NCI-H2107 treated with DMSO at 0.1 percent for 48 hours (cell line): ENCODE data around the gene OPN4.
A peak's percentile ranks its signal among the peaks of the same experiment; 100 is the strongest.

Experiments used
- DNase-seq: peaks from one replicate; lab custom pipeline; 2025; ENCODE audit not compliant: unreplicated experiment; lab: John Stamatoyannopoulos, UW

OPN4 gene

DNA sequence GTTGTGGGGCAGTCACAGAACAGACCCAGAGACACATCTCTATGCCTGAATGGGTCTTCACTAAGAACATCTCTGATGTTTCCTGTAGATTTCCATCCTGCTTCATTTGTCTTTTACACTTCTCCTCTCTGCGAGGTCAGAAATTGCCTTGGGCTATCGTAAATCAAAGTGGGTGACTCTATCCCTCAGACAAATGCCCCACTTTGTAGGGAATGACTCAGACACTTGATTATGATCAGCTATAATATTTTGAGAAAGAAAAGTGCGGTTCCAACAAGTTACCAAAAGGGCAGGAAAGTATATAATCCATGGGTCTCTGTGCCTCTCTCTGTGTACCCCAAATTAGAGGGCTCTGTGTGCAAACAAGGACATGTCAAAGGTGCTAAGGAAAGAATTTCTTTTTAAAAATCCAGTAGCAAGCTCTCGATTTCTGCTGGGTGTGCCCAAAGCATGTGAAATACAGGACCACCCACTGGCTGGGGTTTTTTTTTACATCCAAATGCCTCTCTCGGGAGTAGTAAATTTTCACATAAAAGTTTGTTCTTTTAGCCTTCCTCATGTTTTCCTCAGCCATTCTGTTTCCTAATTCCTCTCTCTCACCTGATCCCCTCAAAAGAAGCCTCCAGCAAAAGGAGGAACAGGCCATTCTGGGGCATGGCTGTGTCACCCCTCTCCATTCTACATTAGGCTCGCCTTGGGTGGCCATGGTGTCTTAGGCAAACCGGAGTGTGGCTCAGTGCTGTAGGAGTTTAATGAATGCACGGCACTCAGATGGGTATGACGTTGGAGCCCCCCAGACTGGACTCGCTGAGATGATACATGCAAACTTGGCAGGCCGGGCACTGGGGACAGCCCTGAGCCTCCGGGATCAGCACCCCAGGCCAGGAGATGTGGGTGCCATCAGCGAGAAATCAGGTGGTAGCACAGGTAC, 6.3 kb upstream of the OPN4 start:
- no peak for DNase-seq

DNA sequence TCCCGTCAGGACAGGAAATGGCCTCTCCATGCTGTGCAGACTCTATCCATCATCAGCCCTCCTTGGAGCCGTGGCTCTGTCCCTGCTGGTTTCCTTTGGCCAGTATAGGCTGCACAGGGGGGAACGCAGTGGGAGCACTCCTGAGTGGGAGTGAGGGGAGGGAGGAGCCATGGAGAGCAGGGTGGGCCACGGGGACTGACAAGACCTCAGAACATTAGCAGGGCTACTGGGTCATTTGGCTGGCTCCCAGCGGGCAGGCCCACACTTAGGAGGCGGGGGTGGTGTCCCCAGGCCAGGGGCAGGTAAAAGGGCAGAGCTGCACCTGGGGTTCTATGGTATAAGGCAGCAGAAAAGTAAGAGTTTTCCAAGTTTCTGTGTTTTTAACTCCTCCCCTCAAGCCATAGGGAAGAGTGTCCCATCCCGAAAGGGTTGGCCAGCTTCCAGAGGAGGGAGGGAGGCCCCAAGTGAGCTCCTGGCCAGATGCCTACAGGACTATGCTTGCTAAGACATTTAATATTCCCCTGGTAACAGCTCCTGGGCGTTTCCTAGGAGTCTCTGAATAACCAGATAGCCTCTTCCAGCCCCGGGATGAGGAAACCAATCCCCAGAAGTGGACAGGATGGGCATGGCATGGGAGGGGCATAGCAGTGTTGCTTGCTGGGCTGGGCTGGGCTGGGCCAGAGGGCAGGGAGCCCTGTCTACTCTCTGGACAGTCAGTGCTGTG, 5.5 kb upstream of the OPN4 start:
- no peak for DNase-seq

GRCh38 chr10:86649471-86650150, 4.7 kb upstream of the OPN4 start:
- no peak for DNase-seq

- DNase-seq, result no peak
Measured at GRCh38 chr10:86650151-86650550, 4.2 kb upstream of the OPN4 start.

DNA sequence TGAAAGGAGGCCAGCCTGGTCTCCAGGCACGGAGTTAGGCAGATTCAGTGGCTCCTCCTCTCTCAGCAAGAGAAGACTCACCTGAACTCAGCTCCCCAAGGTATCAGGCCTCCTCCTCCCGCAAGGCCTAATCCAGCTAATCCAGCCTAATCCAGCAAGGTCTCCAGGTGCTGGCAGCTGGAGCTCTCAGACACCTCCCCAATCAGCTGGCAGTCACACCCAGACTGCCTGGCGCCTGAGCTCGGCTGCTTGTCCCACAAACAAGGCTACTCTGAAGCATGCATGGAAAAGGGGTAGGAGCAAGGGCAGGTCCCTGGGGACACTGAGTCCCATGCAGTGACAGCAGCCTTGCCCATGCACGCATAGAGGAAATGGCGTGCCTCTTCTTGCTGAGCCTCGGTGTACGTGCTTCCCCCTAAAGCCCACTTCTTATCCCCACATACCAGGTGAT, 3.3 kb upstream of the OPN4 start:
- DNase-seq, result no peak

- DNase-seq, result no peak
Measured at GRCh38 chr10:86651631-86652331, 2.6 kb upstream of the OPN4 start.

- peak; percentile 84 for DNase-seq
Measured at GRCh38 chr10:86652361-86653202, 1.8 kb upstream of the OPN4 start.

DNA sequence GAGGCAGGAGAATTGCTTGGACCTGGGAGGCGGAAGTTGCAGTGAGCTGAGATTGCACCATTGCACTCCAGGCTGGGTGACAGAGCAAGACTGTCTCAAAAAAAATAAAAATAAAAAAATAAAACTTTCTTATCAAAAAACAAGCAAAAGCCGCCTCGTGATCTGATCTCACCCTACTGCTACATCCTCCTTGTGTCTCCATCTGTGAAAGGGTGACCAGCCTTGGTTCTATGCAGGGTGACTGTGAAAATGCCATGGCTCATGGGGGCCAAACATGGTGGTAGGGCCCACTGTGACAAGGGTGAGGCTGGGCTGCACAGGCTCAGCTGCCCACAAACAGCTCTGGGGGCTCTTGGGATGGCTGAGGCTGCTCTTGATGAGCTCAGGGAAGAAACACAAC, 968 bp upstream of the OPN4 start:
- no peak for DNase-seq

DNA sequence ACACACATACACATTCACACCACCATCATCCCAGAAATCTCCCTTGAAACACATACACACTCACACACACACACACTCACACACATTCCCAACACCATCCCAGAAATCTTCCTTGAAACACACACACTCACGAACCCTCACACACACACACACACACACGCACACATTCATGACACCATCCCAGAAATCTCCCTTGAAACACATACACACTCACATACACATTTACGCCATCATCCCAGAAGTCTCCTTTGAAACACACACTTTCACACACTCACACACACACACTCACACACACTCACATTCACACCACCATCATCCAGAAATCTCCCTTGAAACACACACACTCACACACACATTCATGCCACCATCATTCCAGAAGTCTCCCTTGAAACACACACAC, 360 bp upstream of the OPN4 start:
- no peak for DNase-seq

GRCh38 chr10:86655173-86655540, 810 bp downstream of the OPN4 start:
- no peak for DNase-seq

GRCh38 chr10:86655596-86655995, 1.2 kb downstream of the OPN4 start:
- no peak for DNase-seq

DNA sequence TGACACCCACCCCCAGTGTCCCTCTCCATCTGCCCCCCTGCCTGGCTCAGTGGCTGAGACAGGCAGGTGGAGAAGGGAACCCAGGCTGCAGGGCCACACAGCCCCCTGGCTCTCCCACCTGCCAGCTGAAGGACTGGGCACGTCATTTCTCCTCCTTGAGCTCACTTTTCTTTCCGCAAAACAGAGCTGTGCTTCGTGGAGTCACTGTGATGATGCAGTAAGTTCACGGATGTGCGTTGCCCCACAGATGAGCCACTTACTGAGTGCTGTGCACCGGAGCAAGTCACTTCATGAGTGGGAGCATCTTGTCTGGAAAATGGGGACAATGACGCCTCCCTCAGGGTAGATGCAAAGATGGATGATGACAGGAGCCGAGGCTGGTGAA, 2.7 kb downstream of the OPN4 start:
- no peak for DNase-seq

GRCh38 chr10:86657396-86658011, 3.2 kb downstream of the OPN4 start:
- DNase-seq, result no peak

- DNase-seq, result no peak
Measured at GRCh38 chr10:86658261-86658741, 4.0 kb downstream of the OPN4 start.

- no peak for DNase-seq
Measured at GRCh38 chr10:86658751-86659150, 4.4 kb downstream of the OPN4 start.

DNA sequence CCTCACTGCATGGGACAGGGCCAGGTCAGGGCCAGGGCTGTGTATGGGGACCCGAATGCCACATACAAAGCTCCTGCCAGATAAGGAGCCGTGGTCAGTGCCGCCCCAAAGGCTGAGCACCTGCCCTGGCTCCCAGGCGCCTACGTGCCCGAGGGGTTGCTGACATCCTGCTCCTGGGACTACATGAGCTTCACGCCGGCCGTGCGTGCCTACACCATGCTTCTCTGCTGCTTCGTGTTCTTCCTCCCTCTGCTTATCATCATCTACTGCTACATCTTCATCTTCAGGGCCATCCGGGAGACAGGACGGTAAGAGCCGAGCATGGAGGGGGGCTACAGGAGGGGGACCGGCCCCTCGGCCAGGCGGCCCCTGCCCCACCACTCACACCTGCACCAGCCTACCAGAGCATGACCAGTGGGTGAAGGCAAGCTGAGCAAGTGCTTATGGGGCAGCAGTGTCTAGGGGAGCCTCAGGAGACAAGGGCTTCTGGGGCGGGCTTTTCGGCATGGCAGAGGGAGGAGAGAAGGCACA, 4.9 kb downstream of the OPN4 start:
- DNase-seq, result no peak

DNA sequence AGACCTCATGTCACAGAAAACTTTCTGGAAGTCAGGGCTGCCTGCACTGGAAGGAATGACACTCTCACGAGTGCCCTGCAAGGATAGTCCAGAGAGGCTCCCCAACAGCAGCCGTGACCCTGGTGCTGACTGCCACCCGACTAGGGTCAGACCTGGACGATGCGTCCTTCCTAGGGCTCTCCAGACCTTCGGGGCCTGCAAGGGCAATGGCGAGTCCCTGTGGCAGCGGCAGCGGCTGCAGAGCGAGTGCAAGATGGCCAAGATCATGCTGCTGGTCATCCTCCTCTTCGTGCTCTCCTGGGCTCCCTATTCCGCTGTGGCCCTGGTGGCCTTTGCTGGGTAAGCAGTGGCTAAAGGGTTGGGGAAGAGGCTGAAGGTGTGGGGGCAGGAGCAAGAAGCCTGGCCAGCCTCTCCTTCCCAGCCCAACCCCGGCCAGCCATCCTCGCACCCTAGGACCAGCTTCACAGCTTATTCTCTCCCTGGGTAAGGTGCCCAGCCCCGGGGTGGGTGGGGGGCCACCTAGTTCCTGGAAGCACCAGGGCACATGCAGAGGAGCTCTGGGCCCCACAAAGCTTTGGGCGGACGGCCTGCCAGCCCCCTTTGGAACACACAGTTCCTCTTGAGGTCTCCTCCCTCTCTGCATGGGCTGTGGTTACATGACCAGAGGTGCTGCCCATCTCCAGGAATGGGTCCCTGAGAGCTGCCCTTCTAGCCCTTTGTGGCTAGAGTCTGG, 5.5 kb downstream of the OPN4 start:
- no peak for DNase-seq

DNA sequence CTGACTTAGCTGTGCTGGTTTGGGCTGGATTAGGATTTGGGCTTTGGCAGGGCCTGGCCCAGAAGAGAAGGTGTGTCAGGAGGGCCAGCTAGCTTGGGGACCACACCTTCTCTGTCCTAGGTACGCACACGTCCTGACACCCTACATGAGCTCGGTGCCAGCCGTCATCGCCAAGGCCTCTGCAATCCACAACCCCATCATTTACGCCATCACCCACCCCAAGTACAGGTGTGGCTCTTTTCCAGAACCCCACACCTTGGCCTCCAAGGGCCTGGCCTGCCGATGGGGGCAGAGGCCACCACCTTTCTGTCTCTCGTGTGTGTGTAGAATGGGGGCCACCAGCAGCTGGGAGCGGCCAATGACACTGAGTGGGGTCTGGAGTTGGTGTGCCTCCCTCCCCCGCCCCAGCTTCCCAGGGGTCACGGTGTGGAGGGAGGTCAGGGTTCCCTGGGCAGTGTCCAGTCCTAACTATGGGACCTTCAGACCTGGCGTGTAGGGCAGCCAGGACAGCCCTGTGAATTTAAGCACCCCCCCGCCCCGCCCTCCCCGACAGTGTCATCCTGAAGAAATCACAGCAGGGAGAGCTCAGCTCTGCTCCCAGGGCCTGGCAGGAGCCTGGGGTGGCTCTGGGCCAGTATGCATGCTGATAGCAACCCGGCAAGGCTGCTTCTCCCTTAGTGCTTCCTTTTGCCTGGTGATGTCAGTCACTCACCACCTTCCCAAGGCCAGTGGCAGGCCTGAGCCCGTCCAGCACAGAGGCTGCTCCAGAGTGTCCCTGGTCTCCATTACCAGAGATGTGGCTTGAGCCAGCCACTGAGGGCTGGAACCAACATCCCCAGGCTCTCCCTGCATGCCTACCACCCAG, 7.0 kb downstream of the OPN4 start:
- no peak for DNase-seq
